Epithelial cell of esophagus (primary cell): ENCODE measurements around the gene SPOCK3.
"Not testable (repeated sequence)": the region's sequence is repeated elsewhere in the genome, so short reads cannot be mapped to it uniquely, and the experiment has no call there.

Source experiments
- DNase-seq: peaks from one replicate; pipeline ENCODE4 v3.0.0; 2010; ENCODE audit warnings: low read depth
- H3K4me3 ChIP-seq: 2 replicates; pipeline ENCODE4 v1.5.1; 2011; ENCODE audit warnings: mild to moderate bottlenecking, low read length, control low read depth
- TF ChIP-seq, protein P1 (sequence below): IDR thresholded peaks from 2 replicates; pipeline ENCODE4 v1.5.1; 2011; ENCODE audit warnings: low read depth, mild to moderate bottlenecking, low read length, control low read depth, inconsistent platforms; ENCODE audit not compliant: insufficient read depth; ENCODE audit errors: missing control alignments

Gene SPOCK3

GRCh38 chr4:166862032-166862431 lies 372.3 kb downstream of the SPOCK3 start:
- TF ChIP-seq, protein P1, sequence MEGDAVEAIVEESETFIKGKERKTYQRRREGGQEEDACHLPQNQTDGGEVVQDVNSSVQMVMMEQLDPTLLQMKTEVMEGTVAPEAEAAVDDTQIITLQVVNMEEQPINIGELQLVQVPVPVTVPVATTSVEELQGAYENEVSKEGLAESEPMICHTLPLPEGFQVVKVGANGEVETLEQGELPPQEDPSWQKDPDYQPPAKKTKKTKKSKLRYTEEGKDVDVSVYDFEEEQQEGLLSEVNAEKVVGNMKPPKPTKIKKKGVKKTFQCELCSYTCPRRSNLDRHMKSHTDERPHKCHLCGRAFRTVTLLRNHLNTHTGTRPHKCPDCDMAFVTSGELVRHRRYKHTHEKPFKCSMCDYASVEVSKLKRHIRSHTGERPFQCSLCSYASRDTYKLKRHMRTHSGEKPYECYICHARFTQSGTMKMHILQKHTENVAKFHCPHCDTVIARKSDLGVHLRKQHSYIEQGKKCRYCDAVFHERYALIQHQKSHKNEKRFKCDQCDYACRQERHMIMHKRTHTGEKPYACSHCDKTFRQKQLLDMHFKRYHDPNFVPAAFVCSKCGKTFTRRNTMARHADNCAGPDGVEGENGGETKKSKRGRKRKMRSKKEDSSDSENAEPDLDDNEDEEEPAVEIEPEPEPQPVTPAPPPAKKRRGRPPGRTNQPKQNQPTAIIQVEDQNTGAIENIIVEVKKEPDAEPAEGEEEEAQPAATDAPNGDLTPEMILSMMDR, result no peak
- no peak overlapping the region for H3K4me3 ChIP-seq
- DNase-seq, result no peak

DNA sequence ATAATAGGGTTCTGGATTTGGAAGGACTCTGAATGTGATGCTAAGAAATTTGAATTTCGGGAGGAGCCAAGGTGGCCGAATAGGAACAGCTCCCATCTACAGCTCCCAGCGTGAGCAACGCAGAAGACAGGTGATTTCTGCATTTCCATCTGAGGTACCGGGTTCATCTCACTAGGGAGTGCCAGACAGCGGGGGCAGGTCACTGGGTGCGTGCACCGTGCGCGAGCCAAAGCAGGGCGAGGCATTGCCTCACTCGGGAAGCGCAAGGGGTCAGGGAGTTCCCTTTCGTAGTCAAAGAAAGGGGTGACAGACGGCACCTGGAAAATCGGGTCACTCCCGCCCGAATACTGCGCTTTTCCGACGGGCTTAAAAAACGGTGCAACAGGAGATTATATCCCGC lies 383.9 kb downstream of the SPOCK3 start:
- DNase-seq, H3K4me3 ChIP-seq: not testable (repeated sequence)

GRCh38 chr4:166846939-166847338 lies 387.4 kb downstream of the SPOCK3 start:
- DNase-seq, result no peak
- H3K4me3 ChIP-seq, result no peak overlapping the region
- TF ChIP-seq, protein P1, result no peak

GRCh38 chr4:166842795-166843261 lies 391.5 kb downstream of the SPOCK3 start:
- TF ChIP-seq, protein P1, result no peak
- H3K4me3 ChIP-seq, result no peak overlapping the region
- no peak for DNase-seq

GRCh38 chr4:166839615-166840251 lies 394.6 kb downstream of the SPOCK3 start:
- no peak overlapping the region for H3K4me3 ChIP-seq
- TF ChIP-seq, protein P1, result no peak
- DNase-seq, result no peak

DNA sequence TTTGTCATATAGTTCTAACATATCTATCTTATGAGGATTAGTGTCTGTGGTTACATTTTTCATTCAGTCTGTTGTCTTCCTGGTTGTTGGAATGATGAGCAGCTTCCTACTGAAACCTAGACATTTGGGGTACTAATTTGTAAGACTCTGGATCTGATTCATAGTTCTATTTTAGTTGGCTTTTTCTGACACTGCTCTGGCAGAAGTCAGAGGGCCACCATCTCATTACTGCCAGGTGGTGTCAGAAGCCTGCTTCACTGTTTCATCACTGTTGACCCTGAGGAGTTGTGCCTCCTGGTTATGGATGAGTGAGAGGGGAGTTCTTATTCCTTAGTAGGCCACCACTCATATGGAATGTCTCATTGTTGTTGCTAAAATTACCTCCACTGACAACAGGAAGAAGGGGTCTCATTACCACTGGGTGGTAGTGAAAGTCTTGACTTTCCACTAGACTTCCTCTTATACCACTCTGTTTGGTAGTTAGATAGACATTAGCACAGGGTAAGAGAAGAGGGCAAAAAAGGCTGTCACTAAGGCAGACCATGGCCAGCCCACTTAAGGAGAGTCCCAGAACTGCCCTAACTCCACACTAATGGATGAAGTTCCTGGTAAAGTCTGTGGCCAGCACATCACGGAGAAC lies 395.2 kb downstream of the SPOCK3 start:
- TF ChIP-seq, protein P1, result no peak
- no peak overlapping the region for H3K4me3 ChIP-seq
- no peak for DNase-seq

DNA sequence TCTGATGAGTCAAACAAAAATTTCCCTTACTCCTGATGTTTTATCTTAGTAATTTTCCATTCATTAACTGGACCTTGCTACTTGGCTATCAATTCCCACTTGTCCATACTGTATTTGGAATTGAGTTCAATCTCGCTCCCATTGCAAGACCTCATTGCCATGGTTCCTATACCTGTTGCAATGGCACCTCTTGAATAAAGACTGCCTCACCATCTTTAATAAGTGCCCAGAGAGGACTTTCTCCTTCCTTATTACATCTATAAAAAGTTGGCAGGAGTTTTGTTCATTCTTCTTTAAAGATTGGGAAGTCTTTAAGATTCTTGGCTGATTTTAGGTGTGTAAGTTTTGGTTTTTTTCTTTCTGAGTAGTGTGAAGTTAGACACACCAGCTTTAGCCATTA lies 397.4 kb downstream of the SPOCK3 start:
- TF ChIP-seq, protein P1, result no peak
- no peak for DNase-seq
- H3K4me3 ChIP-seq, result no peak overlapping the region
